A549 (cell line): Measurements from ENCODE around the gene SCYGR3.

ENCODE experiments used
- BHLHE40 ChIP-seq: IDR thresholded peaks from 2 replicates; pipeline ENCODE4 v1.6.1; 2012; ENCODE audit warnings: low read depth, low read length, inconsistent platforms
- CEBPB ChIP-seq, 2 experiments: fragments of >200 bp in 1 of 2; sonication (Bioruptor Twin) in 1 of 2; formaldehyde crosslinking in 1 of 2; IDR thresholded peaks; 2 replicates each; pipeline ENCODE4 v1.6.1; 2012 to 2016
- CHD4 ChIP-seq: fragments of 200-600 bp; sonication (generic); IDR thresholded peaks from 2 replicates; pipeline ENCODE4 v1.6.1; 2016; ENCODE audit warnings: antibody characterized with exemption, mild to moderate bottlenecking, borderline replicate concordance
- CTCF ChIP-seq: fragments of >200 bp; sonication (Bioruptor Twin); formaldehyde crosslinking; IDR thresholded peaks from 3 replicates; pipeline ENCODE4 v1.5.1; 2016
- FOSL2 ChIP-seq, 2 experiments: fragments of 450-650 bp in 1 of 2; fragments of >200 bp in 1 of 2; sonication (Bioruptor Twin) in 1 of 2; formaldehyde crosslinking; IDR thresholded peaks; 2 replicates each; pipeline versions ENCODE4 v1.5.0 to v1.6.1; 2016 to 2020; ENCODE audit warnings: mild to moderate bottlenecking in 1 of 2, moderate library complexity in 1 of 2
- HMGXB4 ChIP-seq: fragments of 250-450 bp; sonication (Bioruptor Pico); IDR thresholded peaks from 2 replicates; pipeline ENCODE4 v1.5.0; 2021; ENCODE audit warnings: mild to moderate bottlenecking, moderate library complexity, borderline replicate concordance
- JUNB ChIP-seq: fragments of >200 bp; sonication (Bioruptor Twin); formaldehyde crosslinking; IDR thresholded peaks from 2 replicates; pipeline ENCODE4 v1.6.1; 2016
- MAFK ChIP-seq: fragments of 450-650 bp; IDR thresholded peaks from 2 replicates; pipeline ENCODE4 v1.6.1; 2014; ENCODE audit not compliant: partially characterized antibody
- POLR2A ChIP-seq: IDR thresholded peaks from 2 replicates; pipeline ENCODE4 v1.6.1; 2012; ENCODE audit warnings: mild to moderate bottlenecking, low read length
- RNF2 ChIP-seq: fragments of 200-600 bp; sonication (generic); IDR thresholded peaks from 2 replicates; pipeline ENCODE4 v1.6.1; 2016; ENCODE audit warnings: low read depth, mild to moderate bottlenecking, antibody characterized with exemption, moderate library complexity, borderline replicate concordance

GRCh38 chr2:227577555-227577954 is 37.1 kb downstream of the SCYGR3 start:
- no peak for TF ChIP-seq CTCF
- TF ChIP-seq FOSL2 (IDR thresholded peaks at IDR 0.05) = no peak
- TF ChIP-seq FOSL2 (CRISPR knock-in tag; IDR thresholded peaks at IDR 0.05) = no peak
- TF ChIP-seq JUNB = no peak
- TF ChIP-seq POLR2A = no peak
- TF ChIP-seq CEBPB (IDR thresholded peaks at IDR 0.05) = no peak
- TF ChIP-seq BHLHE40 = no peak
- no peak for TF ChIP-seq CHD4
- no peak for TF ChIP-seq HMGXB4 (CRISPR knock-in tag)
- TF ChIP-seq RNF2 = no peak
- TF ChIP-seq MAFK = no peak
